HG02623 (cell line): ENCODE data around the gene UGT1A4.

ENCODE experiments used
- ATAC-seq: cut with Tn5 transposase; IDR thresholded peaks from one replicate; pipeline ENCODE4 v1.9.1; 2021; ENCODE audit warnings: moderate library complexity; ENCODE audit not compliant: unreplicated experiment

The UGT1A4 gene

GRCh38 chr2:233718552-233718951 is at the start of gene UGT1A4:
TSS of gene UGT1A4 (plus strand) at chr2:233718736. CDS start at chr2:233718821, 85 bp downstream.
- no peak for ATAC-seq

GRCh38 chr2:233671290-233672161 is 47.0 kb upstream of the UGT1A4 start, which contains the start of gene UGT1A9:
TSS of gene UGT1A9 (plus strand) at chr2:233671898. CDS start at chr2:233671935, 37 bp downstream.
- ATAC-seq: no peak

GRCh38 chr2:233672886-233673285 is 45.6 kb upstream of the UGT1A4 start:
- ATAC-seq: no peak

GRCh38 chr2:233673896-233674295 is 44.6 kb upstream of the UGT1A4 start:
- ATAC-seq: no peak

- ATAC-seq: no peak
These were observed 44.2 kb upstream of the UGT1A4 start for GRCh38 chr2:233674314-233674713.

GRCh38 chr2:233674995-233675394 is 43.5 kb upstream of the UGT1A4 start:
- no peak for ATAC-seq

- ATAC-seq: no peak
These were observed 42.5 kb upstream of the UGT1A4 start for GRCh38 chr2:233676046-233676445.

GRCh38 chr2:233679196-233679595 is 39.3 kb upstream of the UGT1A4 start:
- ATAC-seq: no peak

GRCh38 chr2:233680361-233681045 is 38.0 kb upstream of the UGT1A4 start:
- ATAC-seq: no peak

GRCh38 chr2:233681521-233682099 is 36.9 kb upstream of the UGT1A4 start, which contains the start of gene UGT1A7:
TSS of gene UGT1A7 (plus strand) at chr2:233681901. CDS start at chr2:233681938, 37 bp downstream.
- ATAC-seq: no peak

- no peak for ATAC-seq
These were observed 33.9 kb upstream of the UGT1A4 start for GRCh38 chr2:233684640-233685039.

- no peak for ATAC-seq
These were observed 31.6 kb upstream of the UGT1A4 start for GRCh38 chr2:233686928-233687327.

GRCh38 chr2:233688341-233688740 is 30.2 kb upstream of the UGT1A4 start:
- ATAC-seq: no peak

- ATAC-seq: no peak
These were observed 29.5 kb upstream of the UGT1A4 start for GRCh38 chr2:233689031-233689430.

GRCh38 chr2:233689501-233689900 is 29.0 kb upstream of the UGT1A4 start:
- no peak for ATAC-seq

GRCh38 chr2:233690444-233690843 is 28.1 kb upstream of the UGT1A4 start:
- no peak for ATAC-seq

- ATAC-seq: no peak
These were observed 26.8 kb upstream of the UGT1A4 start for GRCh38 chr2:233691443-233692433.

- no peak for ATAC-seq
These were observed 25.9 kb upstream of the UGT1A4 start, which contains the start of gene UGT1A6 for GRCh38 chr2:233692648-233693047. TSS of gene UGT1A6 (plus strand) at chr2:233692890. CDS start at chr2:233693005, 115 bp downstream.

- no peak for ATAC-seq
These were observed 24.6 kb upstream of the UGT1A4 start for GRCh38 chr2:233693963-233694362.

GRCh38 chr2:233698740-233699139 is 19.8 kb upstream of the UGT1A4 start:
- no peak for ATAC-seq
